GM21367 (cell line): ENCODE data around the gene AMFR.

Source experiments
- ATAC-seq: cut with Tn5 transposase; IDR thresholded peaks from one replicate; pipeline ENCODE4 v1.9.1; 2021; ENCODE audit not compliant: unreplicated experiment

The AMFR gene

DNA sequence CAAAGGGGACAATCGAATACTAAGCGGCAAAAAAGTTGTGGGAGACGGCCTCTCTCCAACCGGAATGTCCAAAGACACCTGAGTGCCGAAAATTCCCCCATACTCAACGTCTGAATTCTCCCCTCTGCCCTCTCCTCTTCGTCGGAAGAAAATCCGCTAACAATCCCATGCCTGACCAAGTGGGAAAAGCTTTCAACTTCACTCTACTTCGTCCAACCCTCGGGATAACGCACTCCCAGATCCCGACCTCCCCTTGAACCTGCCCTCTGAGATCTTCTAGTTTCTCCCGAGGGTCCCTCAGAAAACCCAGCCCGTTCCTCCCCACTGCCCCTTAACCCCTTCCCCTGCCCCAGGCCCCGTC, 961 bp downstream of the AMFR start:
- ATAC-seq, result no peak

- ATAC-seq, result no peak
Measured at GRCh38 chr16:56423584-56424403, 1.6 kb downstream of the AMFR start.

DNA sequence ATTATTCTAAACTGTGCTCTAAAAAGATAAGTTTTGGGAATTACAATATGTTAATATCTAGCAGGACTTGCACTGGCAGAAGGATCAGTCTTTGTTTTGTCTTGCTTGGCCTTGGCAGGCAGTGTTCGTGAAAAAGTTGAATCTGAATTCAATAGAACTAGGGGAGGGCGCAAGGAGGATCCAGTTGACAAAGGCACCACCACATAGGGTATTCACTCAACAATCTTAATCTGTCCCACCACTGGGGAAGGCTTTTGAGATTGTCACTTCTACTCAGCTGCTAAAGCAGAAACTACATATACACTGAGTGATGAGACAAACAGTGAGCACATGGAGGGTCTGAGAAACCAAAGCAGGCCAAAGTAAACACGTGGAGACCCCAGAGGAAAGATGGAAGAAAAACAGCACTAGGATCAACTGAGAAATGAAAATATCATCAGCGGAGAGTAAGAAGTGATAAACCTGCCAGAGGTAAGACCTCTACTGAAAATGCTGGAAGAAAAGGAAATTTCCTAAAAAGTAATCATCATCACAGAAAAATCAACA, 2.4 kb downstream of the AMFR start:
- ATAC-seq, result no peak

GRCh38 chr16:56421976-56422669, 3.2 kb downstream of the AMFR start:
- ATAC-seq, result no peak

DNA sequence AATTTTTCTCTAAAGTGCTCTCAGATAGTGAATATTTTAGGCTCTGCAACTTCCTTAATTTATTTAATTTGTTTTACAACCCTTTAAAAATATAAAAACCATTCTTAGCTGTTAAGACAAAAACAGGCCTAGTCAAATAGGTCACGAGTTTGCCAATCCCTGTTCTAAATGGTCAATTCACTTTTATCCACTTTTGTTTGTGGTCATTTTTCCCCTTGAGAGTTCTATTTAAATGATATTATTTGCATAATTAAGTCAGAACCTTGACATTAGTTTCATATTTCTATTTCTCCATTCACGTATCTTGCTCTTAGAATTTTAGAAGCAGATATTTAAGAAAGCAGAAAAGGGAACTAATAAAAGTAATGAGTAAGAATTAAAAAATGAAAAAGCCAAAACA, 4.0 kb downstream of the AMFR start:
- no peak for ATAC-seq

GRCh38 chr16:56420613-56421012, 4.7 kb downstream of the AMFR start:
- no peak for ATAC-seq

GRCh38 chr16:56419740-56420548, 5.4 kb downstream of the AMFR start:
- no peak for ATAC-seq

- no peak for ATAC-seq
Measured at GRCh38 chr16:56417138-56417537, 8.2 kb downstream of the AMFR start.

GRCh38 chr16:56415875-56416274, 9.5 kb downstream of the AMFR start:
- no peak for ATAC-seq

GRCh38 chr16:56414366-56414765, 11.0 kb downstream of the AMFR start:
- ATAC-seq, result no peak

GRCh38 chr16:56413381-56413780, 12.0 kb downstream of the AMFR start:
- ATAC-seq, result no peak

- no peak for ATAC-seq
Measured at GRCh38 chr16:56411624-56412023, 13.7 kb downstream of the AMFR start.

DNA sequence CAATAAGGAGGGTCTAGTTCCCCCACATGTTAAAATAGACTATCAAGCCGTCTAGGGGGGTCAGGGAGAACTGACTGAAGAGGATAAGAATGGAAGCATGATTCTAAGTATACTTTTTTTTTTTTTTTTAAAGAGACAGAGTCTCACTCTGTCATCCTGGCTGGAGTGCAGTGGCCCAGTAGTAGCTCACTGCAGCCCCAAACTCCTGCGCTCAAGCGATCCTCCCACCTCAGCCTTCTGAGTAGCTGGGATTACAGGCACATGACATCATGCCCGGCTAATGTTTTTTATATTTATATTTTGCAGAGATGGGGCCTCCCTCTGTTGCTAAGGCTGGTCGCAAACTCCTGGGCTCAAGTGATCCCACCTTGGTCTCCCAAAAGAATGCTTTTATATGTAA, 14.2 kb downstream of the AMFR start:
- ATAC-seq, result no peak

DNA sequence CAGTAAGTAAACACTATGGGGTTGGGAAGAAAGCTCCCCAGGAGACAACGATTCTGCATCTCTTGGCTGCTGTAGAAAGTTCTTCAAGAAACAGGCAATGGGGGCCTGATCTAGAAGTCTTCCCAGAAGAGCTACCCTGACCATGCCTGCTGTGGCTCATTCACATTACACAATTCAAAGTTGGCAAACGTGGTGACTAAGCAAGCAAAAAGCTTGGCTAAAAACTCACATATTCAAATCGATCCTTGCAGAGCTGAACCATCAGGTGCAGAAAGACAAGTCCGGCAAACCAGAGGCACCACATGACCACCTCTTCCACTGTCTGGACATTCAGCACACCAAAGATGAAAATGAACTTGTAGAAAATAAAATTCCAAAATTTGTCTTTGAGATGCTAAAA, 16.1 kb downstream of the AMFR start:
- no peak for ATAC-seq

DNA sequence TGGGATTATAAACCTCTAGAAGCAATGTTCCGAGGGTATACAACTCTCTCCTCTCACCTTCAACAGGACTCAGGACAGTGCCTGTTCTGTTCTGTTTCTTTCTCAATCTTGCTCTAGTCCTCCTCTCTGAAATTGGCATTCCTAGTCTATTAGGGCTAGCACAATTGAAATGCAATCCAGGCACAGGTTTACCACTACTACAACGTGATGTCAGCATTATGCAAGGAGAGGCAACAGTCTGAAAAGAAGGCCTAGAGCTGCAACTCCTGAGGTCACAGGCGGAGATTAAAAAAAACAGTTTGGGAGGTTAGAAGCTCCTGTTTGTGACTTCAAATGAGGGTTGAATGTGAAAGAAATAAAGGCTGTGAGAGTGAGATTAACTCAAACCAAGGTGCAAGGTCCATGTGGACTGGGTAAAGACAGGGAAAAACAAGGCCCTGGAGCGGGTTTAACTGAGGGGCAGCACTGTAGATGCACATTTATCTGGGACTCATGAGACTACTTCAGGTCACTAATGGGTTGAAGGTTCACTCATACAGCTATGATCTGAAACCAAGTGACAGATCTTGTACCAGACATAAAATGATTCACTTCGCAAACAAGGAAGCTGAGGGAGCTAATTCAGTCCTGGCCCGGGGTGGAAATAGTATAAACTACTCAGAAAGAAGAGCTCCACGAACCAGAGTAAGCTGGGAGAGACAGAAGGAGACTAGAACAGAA, 16.8 kb downstream of the AMFR start:
- ATAC-seq, result no peak

GRCh38 chr16:56405977-56406672, 19.2 kb downstream of the AMFR start:
- no peak for ATAC-seq

GRCh38 chr16:56401482-56401881, 23.9 kb downstream of the AMFR start:
- ATAC-seq, result no peak

DNA sequence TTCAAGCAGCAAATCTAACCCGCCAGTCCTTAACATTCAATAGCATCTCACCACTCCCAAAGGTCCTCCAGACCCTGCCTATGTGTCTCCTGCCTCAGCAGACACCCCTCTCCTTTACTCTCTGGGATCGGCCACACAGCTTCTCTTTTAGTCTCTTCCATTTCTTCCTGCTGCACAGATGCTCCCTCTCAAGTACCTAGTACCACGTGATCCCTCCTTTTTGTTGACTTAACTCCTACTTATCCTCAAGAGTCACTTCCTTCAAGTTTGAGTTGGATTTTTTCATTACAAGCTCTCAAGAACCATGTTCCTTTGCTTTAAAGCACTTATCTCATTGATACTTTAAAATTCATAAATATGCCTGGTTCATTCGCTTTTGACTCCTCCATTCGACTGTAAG, 24.9 kb downstream of the AMFR start:
- no peak for ATAC-seq

GRCh38 chr16:56399486-56399885, 25.9 kb downstream of the AMFR start:
- no peak for ATAC-seq

GRCh38 chr16:56399047-56399446, 26.3 kb downstream of the AMFR start:
- no peak for ATAC-seq
